Panc1 (cell line): ENCODE measurements around the gene ZNF384. TPM values are rescaled to one million over a fixed set of nuclear protein-coding genes. Genes with fewer than 3 reads are reported as not detected.

ENCODE experiments used
- ATAC-seq: fragments of 200-7000 bp; cut with Tn5 transposase; 2 replicates; pipeline ENCODE4 v1.9.1; 2020; ENCODE audit warnings: mild to moderate bottlenecking, moderate library complexity
- BruUV-seq: library from RNA; stranded (reverse); fragments of 400-500 nt; replicated peaks from 2 replicates; lab custom pipeline; 2021; lab: Mats Ljungman, UMichigan
- CTCF ChIA-PET: fragments of 300-600 bp; sonication (Branson Sonifier 250); formaldehyde crosslinking; loops from one replicate; lab custom pipeline; 2022; ENCODE audit warnings: antibody characterized with exemption; lab: Charles Lee
- POLR2A ChIA-PET: fragments of 300-600 bp; sonication (Branson Sonifier 250); formaldehyde crosslinking; loops from one replicate; lab custom pipeline; 2022; ENCODE audit warnings: antibody characterized with exemption; lab: Charles Lee
- DNase-seq: peaks from one replicate; pipeline ENCODE4 v3.0.0-alpha.2; 2010; ENCODE audit warnings: low read depth, low spot score
- H3K27ac ChIP-seq: 2 replicates; pipeline ENCODE4 v1.5.1; 2011; ENCODE audit warnings: mild to moderate bottlenecking, low read length, inconsistent platforms
- H3K27me3 ChIP-seq: fragments of 200-500 bp; sonication (Bioruptor generic); 2 replicates; pipeline ENCODE4 v1.6.0; 2014; ENCODE audit warnings: low read length, inconsistent platforms; ENCODE audit not compliant: control insufficient read depth, insufficient read depth
- H3K36me3 ChIP-seq: fragments of 200-500 bp; sonication (Bioruptor generic); 2 replicates; pipeline ENCODE4 v1.5.1; 2014; ENCODE audit warnings: inconsistent platforms, mild to moderate bottlenecking, low read length, moderate library complexity; ENCODE audit not compliant: control insufficient read depth, insufficient read depth
- H3K4me1 ChIP-seq: 2 replicates; pipeline ENCODE4 v1.5.1; 2011; ENCODE audit warnings: inconsistent platforms, mild to moderate bottlenecking, low read length, moderate library complexity; ENCODE audit not compliant: control insufficient read depth, insufficient read depth
- H3K4me3 ChIP-seq, 2 experiments: 2 replicates each; pipeline ENCODE4 v1.5.1; 2011 to 2012; ENCODE audit warnings: low read depth in 2 of 2, low read length in 2 of 2, mild to moderate bottlenecking in 2 of 2, inconsistent platforms in 1 of 2, moderate library complexity in 1 of 2
- H3K9me3 ChIP-seq: fragments of 200-500 bp; sonication (Bioruptor generic); 2 replicates; pipeline ENCODE4 v1.5.1; 2014; ENCODE audit warnings: low read depth, mild to moderate bottlenecking, inconsistent platforms, low read length, moderate library complexity; ENCODE audit not compliant: control insufficient read depth, insufficient read depth
- POLR2AphosphoS5 ChIP-seq: IDR thresholded peaks from 2 replicates; pipeline ENCODE4 v1.6.1; 2012; ENCODE audit warnings: mild to moderate bottlenecking, low read depth, low read length, moderate library complexity
- SIN3A ChIP-seq: IDR thresholded peaks from 2 replicates; pipeline ENCODE4 v1.6.1; 2012; ENCODE audit warnings: low read depth, mild to moderate bottlenecking, low read length, moderate library complexity, borderline replicate concordance; ENCODE audit not compliant: insufficient read depth
- TCF7L2 ChIP-seq: IDR thresholded peaks from 2 replicates; pipeline ENCODE4 v1.6.1; 2011; ENCODE audit warnings: mild to moderate bottlenecking, low read depth, low read length, inconsistent platforms
- in situ Hi-C: cut with HindIII; loops from 2 replicates; pipeline ENCODE4 v1.10.0; 2016; ENCODE audit warnings: low sequenced_read_pairs, low pct_unique_long_range_greater_than_20kb
- intact Hi-C: fragments of 100-400 bp; cut with micrococcal nuclease; formaldehyde crosslinking; loops from one replicate; pipeline ENCODE4 v1.10.0; 2022; ENCODE audit not compliant: unreplicated experiment
- total RNA-seq: library from RNA; stranded (reverse); gene quantifications from one replicate; pipeline ENCODE4 v1.2.1, GENCODE V29; 2021; ENCODE audit not compliant: unreplicated experiment
- TF ChIP-seq, protein P1 (sequence below), 2 experiments: IDR thresholded peaks; 2 replicates each; pipeline ENCODE4 v1.6.1; 2011 to 2012; ENCODE audit warnings: low read depth in 2 of 2, control low read depth in 1 of 2, low read length in 1 of 2, mild to moderate bottlenecking in 1 of 2, moderate library complexity in 1 of 2; ENCODE audit not compliant: insufficient read depth in 1 of 2
- TF ChIP-seq, protein P2 (sequence below): fragments of 450-650 bp; IDR thresholded peaks from 2 replicates; pipeline ENCODE4 v1.5.1; 2017; ENCODE audit warnings: mild to moderate bottlenecking

The ZNF384 gene
- total RNA-seq, 1 experiment from 2014 or later = 54.3 TPM

DNA sequence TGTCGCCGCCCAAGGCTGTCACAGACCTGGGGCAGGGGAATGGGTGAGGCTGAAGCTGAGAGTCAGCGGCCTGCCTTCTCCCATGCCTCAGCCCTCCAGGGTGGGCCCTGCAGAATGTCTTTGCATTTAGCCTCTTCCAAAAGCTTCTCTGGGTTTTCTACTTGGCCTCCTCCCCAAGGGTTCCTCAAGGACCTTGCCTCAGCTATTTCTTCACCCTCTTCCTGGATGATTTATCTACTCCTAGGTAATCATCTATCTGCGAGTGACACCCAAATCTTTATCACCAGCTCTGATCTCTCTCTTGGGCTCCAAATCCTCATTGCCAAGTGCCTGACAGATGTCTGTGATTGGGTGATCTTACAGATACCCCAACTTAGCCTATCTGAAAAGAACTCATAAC is 48.7 kb downstream of the ZNF384 start:
- in situ Hi-C loops = no loop called here
- TF ChIP-seq, protein P1, sequence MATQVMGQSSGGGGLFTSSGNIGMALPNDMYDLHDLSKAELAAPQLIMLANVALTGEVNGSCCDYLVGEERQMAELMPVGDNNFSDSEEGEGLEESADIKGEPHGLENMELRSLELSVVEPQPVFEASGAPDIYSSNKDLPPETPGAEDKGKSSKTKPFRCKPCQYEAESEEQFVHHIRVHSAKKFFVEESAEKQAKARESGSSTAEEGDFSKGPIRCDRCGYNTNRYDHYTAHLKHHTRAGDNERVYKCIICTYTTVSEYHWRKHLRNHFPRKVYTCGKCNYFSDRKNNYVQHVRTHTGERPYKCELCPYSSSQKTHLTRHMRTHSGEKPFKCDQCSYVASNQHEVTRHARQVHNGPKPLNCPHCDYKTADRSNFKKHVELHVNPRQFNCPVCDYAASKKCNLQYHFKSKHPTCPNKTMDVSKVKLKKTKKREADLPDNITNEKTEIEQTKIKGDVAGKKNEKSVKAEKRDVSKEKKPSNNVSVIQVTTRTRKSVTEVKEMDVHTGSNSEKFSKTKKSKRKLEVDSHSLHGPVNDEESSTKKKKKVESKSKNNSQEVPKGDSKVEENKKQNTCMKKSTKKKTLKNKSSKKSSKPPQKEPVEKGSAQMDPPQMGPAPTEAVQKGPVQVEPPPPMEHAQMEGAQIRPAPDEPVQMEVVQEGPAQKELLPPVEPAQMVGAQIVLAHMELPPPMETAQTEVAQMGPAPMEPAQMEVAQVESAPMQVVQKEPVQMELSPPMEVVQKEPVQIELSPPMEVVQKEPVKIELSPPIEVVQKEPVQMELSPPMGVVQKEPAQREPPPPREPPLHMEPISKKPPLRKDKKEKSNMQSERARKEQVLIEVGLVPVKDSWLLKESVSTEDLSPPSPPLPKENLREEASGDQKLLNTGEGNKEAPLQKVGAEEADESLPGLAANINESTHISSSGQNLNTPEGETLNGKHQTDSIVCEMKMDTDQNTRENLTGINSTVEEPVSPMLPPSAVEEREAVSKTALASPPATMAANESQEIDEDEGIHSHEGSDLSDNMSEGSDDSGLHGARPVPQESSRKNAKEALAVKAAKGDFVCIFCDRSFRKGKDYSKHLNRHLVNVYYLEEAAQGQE (IDR thresholded peaks at IDR 0.05; ENCODE audit: insufficient read depth in 1 of 2, low read depth in 2 of 2, low read length in 1 of 2) = no peak
- TF ChIP-seq TCF7L2 (no peak), SIN3A (no peak), POLR2AphosphoS5 (no peak)
- TF ChIP-seq, protein P2, sequence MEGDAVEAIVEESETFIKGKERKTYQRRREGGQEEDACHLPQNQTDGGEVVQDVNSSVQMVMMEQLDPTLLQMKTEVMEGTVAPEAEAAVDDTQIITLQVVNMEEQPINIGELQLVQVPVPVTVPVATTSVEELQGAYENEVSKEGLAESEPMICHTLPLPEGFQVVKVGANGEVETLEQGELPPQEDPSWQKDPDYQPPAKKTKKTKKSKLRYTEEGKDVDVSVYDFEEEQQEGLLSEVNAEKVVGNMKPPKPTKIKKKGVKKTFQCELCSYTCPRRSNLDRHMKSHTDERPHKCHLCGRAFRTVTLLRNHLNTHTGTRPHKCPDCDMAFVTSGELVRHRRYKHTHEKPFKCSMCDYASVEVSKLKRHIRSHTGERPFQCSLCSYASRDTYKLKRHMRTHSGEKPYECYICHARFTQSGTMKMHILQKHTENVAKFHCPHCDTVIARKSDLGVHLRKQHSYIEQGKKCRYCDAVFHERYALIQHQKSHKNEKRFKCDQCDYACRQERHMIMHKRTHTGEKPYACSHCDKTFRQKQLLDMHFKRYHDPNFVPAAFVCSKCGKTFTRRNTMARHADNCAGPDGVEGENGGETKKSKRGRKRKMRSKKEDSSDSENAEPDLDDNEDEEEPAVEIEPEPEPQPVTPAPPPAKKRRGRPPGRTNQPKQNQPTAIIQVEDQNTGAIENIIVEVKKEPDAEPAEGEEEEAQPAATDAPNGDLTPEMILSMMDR = no peak
- no TSS peak for BruUV-seq
- ChIA-PET POLR2A (no interaction called here), CTCF (no interaction called here)
- DNase-seq = no peak
- no peaks in the 10 kb centered on the region for H3K4me1 ChIP-seq
- H3K36me3 ChIP-seq = no peaks in the 10 kb centered on the region
- H3K9me3 ChIP-seq = peaks cover 3% of the 10 kb centered on the region; the same call in 1 of the 2 replicates
- H3K4me3 ChIP-seq = no peak overlapping the region
- ATAC-seq = no peak
- intact Hi-C loops = no loop called here
- no peaks in the 10 kb centered on the region for H3K27me3 ChIP-seq
- H3K27ac ChIP-seq = no peak overlapping the region

DNA sequence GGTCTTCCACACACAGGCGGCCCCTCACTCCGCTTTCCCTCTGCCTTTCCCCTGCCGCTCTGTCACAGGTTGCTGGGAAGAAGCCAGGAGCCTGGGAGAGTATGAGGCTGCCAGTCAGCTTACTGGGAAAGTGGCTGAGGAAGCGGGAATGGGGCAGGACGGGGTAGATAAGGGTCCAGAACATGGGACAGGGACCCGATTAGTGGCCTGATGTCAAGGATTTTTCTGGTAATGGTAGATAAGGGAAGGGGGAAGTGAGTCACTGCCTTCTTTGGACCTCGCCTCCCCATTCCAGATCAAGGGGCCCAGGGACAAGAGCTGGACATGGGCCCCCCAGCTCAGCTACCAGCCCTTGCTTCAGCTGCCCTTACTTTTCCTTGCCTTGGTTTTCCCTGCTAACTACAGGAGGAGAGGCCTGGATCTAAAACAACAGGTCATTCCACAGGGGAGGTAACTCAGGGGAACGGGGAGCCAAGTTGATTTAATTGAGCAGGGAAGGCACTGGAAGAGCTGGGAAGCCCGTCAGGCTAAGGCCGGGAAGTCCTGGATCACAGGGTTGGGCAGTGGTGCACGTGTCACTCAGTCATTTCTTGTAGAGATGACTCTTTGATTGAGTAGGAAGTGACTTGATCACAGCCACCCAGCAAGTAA is 49.9 kb downstream of the ZNF384 start:
- Histone ChIP-seq H3K4me3 (no peak overlapping the region), H3K9me3 (no peaks in the 10 kb centered on the region), H3K27me3 (no peaks in the 10 kb centered on the region), H3K27ac (no peak overlapping the region), H3K4me1 (no peaks in the 10 kb centered on the region), H3K36me3 (no peaks in the 10 kb centered on the region)
- POLR2A ChIA-PET = no interaction called here
- TF ChIP-seq, protein P1 (IDR thresholded peaks at IDR 0.05; ENCODE audit: insufficient read depth in 1 of 2, low read depth in 2 of 2, low read length in 1 of 2) = no peak
- no peak for TF ChIP-seq SIN3A
- TF ChIP-seq TCF7L2 = no peak
- no peak for TF ChIP-seq POLR2AphosphoS5
- TF ChIP-seq, protein P2 = no peak
- ATAC-seq = no peak
- no TSS peak for BruUV-seq
- intact Hi-C loops = no loop called here
- in situ Hi-C loops = no loop called here
- CTCF ChIA-PET = no interaction called here
- DNase-seq = no peak
